Left ventricle myocardium inferior (tissue), 1 donor: ENCODE measurements around the gene STARD10. TPM values are rescaled to one million over a fixed set of nuclear protein-coding genes. Genes with fewer than 3 reads are reported as not detected.
A peak's percentile ranks its signal among the peaks of the same experiment; 100 is the strongest.

ENCODE experiments used
- DNase-seq: peaks from one replicate; pipeline ENCODE4 v3.0.0-alpha.2; 2020
- H3K27ac ChIP-seq: fragments of 200-600 bp; replicated peaks from 2 replicates; pipeline ENCODE4 v1.8.0; 2021
- H3K27me3 ChIP-seq: fragments of 200-600 bp; 2 replicates; pipeline ENCODE4 v1.8.0; 2021; ENCODE audit warnings: low read depth
- H3K36me3 ChIP-seq: fragments of 200-600 bp; 2 replicates; pipeline ENCODE4 v1.8.0; 2021
- H3K4me1 ChIP-seq: fragments of 200-600 bp; 2 replicates; pipeline ENCODE4 v1.8.0; 2021
- H3K4me3 ChIP-seq: fragments of 200-600 bp; 2 replicates; pipeline ENCODE4 v1.8.0; 2021; ENCODE audit warnings: mild to moderate bottlenecking, moderate library complexity
- H3K9me3 ChIP-seq: fragments of 200-600 bp; replicated peaks from 2 replicates; pipeline ENCODE4 v1.8.0; 2021
- intact Hi-C: fragments of 100-400 bp; cut with micrococcal nuclease; formaldehyde crosslinking; loops from one replicate; pipeline ENCODE4 v1.11.0; 2022
- total RNA-seq: library from RNA; stranded (reverse); fragmentation: NEBNext Ultra II Directional; extraction: Animal tissue kit (Norgen Biotek cat#: 25700); gene quantifications from one replicate; pipeline ENCODE4 v1.2.1, GENCODE V29; 2021
- TF ChIP-seq, protein P1 (sequence below): fragments of 200-600 bp; IDR thresholded peaks from 2 replicates; pipeline ENCODE4 v1.8.0; 2021; ENCODE audit warnings: antibody characterized with exemption, mild to moderate bottlenecking, borderline replicate concordance
- donor health status: DM: no; HTN: yes; CAD: no; lungs with severe emphysema.

The STARD10 gene
- total RNA-seq, 1 donor from 2014 or later, result 93.6 TPM

- H3K4me1 ChIP-seq, result peaks cover 65% of the 10 kb centered on the region
- TF ChIP-seq, protein P1, sequence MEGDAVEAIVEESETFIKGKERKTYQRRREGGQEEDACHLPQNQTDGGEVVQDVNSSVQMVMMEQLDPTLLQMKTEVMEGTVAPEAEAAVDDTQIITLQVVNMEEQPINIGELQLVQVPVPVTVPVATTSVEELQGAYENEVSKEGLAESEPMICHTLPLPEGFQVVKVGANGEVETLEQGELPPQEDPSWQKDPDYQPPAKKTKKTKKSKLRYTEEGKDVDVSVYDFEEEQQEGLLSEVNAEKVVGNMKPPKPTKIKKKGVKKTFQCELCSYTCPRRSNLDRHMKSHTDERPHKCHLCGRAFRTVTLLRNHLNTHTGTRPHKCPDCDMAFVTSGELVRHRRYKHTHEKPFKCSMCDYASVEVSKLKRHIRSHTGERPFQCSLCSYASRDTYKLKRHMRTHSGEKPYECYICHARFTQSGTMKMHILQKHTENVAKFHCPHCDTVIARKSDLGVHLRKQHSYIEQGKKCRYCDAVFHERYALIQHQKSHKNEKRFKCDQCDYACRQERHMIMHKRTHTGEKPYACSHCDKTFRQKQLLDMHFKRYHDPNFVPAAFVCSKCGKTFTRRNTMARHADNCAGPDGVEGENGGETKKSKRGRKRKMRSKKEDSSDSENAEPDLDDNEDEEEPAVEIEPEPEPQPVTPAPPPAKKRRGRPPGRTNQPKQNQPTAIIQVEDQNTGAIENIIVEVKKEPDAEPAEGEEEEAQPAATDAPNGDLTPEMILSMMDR, result no peak
- no peaks in the 10 kb centered on the region for H3K9me3 ChIP-seq
- H3K27ac ChIP-seq, result peak overlapping the region; percentile 82
- intact Hi-C loops, result no loop called here
- no peaks in the 10 kb centered on the region for H3K36me3 ChIP-seq
- no peak overlapping the region for H3K4me3 ChIP-seq
- DNase-seq, result no peak
- H3K27me3 ChIP-seq, result no peaks in the 10 kb centered on the region
Observed at GRCh38 chr11:72775288-72776110, 18.3 kb downstream of the STARD10 start.

DNA sequence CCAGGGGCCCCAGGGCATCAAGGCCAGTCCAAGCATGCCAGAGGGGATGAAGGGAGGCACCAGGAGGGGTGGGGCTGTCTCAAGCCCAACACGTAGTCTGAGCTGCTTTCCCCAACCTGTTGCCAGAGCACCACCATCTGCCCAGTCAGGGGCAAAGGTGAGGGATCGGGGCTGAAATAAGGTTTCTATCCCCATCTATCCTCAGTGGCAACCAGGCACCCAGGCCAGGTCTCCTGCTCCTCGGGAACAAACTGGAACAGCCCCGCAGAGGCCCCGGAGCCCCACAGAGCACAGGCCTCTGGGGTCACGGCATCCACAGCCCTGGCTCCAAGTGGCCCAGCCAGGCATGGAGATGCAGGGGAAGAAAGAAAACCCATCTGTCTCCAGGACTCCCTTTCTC is 19.3 kb downstream of the STARD10 start:
- Histone ChIP-seq H3K4me3 (no peak overlapping the region), H3K27me3 (no peaks in the 10 kb centered on the region), H3K4me1 (peaks cover 56% of the 10 kb centered on the region), H3K36me3 (no peaks in the 10 kb centered on the region), H3K9me3 (no peaks in the 10 kb centered on the region), H3K27ac (no peak overlapping the region)
- TF ChIP-seq, protein P1, result no peak
- intact Hi-C loops, result no loop called here
- DNase-seq, result no peak

GRCh38 chr11:72773696-72774095 is 20.2 kb downstream of the STARD10 start:
- Histone ChIP-seq H3K27ac (peak overlapping the region; percentile 63), H3K4me3 (no peak overlapping the region), H3K36me3 (no peaks in the 10 kb centered on the region), H3K27me3 (no peaks in the 10 kb centered on the region), H3K9me3 (no peaks in the 10 kb centered on the region), H3K4me1 (peaks cover 56% of the 10 kb centered on the region)
- TF ChIP-seq, protein P1, result no peak
- intact Hi-C loops, result no loop called here
- no peak for DNase-seq

DNA sequence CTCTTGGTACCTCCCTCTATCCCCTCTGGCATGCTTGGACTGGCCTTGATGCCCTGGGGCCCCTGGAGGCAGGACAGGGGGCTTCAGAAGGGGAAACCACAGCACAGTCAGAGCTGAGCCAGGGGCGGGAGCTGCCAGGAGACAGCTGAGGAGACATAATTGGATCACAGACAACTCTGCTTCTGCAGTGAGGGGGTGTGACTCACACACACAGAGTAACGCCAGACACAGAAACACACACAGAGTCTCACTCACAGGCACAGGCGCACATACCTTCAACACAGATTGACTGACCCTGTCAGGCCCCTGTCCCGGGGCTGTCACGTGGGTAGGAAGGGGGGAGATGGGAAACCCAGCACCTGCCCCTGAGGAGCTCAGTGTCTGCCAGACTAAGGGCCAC is 20.6 kb downstream of the STARD10 start:
- DNase-seq, result peak; percentile 38
- no peaks in the 10 kb centered on the region for H3K36me3 ChIP-seq
- H3K4me1 ChIP-seq, result peaks cover 52% of the 10 kb centered on the region
- H3K4me3 ChIP-seq, result no peak overlapping the region
- no peaks in the 10 kb centered on the region for H3K27me3 ChIP-seq
- peak overlapping the region; percentile 63 for H3K27ac ChIP-seq
- intact Hi-C loops, result no loop called here
- no peaks in the 10 kb centered on the region for H3K9me3 ChIP-seq
- TF ChIP-seq, protein P1, result no peak

DNA sequence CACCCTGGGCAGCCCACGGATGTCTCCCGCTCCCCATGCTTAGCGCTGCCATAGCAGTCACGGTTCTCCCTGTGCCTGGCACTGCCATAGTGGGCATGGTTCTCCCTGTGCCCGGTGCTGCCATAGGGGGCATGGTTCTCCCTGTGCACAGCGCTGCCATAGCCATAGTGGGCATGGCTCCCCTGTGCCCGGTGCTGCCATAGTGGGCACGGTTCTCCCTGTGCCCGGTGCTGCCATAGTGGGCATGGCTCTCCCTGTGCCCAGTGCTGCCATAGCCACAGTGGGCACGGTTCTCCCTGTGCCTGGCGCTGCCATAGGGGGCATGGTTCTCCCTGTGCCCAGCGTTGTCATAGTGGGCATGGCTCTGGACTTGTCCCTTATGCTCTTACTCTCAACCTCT is 21.8 kb downstream of the STARD10 start:
- Histone ChIP-seq H3K9me3 (no peaks in the 10 kb centered on the region), H3K4me3 (no peak overlapping the region), H3K4me1 (peaks cover 39% of the 10 kb centered on the region), H3K27me3 (no peaks in the 10 kb centered on the region), H3K27ac (no peak overlapping the region), H3K36me3 (no peaks in the 10 kb centered on the region)
- TF ChIP-seq, protein P1, result no peak
- intact Hi-C loops, result no loop called here
- DNase-seq, result no peak
